HG03103 (cell line): ENCODE measurements around the gene PIK3C3.

Source experiments
- ATAC-seq: cut with Tn5 transposase; IDR thresholded peaks from one replicate; pipeline ENCODE4 v1.9.1; 2021; ENCODE audit warnings: low read depth; ENCODE audit not compliant: unreplicated experiment

The PIK3C3 gene

GRCh38 chr18:42064109-42064508 is 109.1 kb downstream of the PIK3C3 start:
- no peak for ATAC-seq

- no peak for ATAC-seq
These were observed 112.5 kb downstream of the PIK3C3 start for GRCh38 chr18:42067518-42067917.

- no peak for ATAC-seq
These were observed 113.0 kb downstream of the PIK3C3 start for GRCh38 chr18:42068030-42068429.

GRCh38 chr18:42069036-42069435 is 114.0 kb downstream of the PIK3C3 start:
- ATAC-seq = no peak

- ATAC-seq = no peak
These were observed 117.4 kb downstream of the PIK3C3 start for GRCh38 chr18:42072407-42072806.

GRCh38 chr18:42074704-42075103 is 119.7 kb downstream of the PIK3C3 start:
- no peak for ATAC-seq

- no peak for ATAC-seq
These were observed 123.7 kb downstream of the PIK3C3 start for GRCh38 chr18:42078711-42079110.

DNA sequence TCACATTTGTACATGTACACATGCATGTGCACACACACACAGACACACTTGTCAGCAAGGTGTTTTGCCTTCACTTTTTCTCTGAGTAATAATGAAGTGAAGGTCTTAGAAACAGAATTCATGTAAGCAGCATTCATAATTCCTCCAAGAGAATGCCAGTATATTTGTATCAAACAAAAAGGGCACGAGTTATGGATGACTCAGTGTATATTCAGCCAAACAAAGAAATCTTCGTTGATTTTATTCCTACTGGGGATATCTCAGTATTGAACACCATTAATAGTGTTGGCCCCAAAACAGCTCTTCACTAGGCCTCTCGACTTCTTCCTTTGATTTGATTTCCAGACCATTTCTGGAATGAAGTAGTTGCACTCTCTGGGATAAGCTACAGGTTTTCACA is 125.3 kb downstream of the PIK3C3 start:
- ATAC-seq = no peak

DNA sequence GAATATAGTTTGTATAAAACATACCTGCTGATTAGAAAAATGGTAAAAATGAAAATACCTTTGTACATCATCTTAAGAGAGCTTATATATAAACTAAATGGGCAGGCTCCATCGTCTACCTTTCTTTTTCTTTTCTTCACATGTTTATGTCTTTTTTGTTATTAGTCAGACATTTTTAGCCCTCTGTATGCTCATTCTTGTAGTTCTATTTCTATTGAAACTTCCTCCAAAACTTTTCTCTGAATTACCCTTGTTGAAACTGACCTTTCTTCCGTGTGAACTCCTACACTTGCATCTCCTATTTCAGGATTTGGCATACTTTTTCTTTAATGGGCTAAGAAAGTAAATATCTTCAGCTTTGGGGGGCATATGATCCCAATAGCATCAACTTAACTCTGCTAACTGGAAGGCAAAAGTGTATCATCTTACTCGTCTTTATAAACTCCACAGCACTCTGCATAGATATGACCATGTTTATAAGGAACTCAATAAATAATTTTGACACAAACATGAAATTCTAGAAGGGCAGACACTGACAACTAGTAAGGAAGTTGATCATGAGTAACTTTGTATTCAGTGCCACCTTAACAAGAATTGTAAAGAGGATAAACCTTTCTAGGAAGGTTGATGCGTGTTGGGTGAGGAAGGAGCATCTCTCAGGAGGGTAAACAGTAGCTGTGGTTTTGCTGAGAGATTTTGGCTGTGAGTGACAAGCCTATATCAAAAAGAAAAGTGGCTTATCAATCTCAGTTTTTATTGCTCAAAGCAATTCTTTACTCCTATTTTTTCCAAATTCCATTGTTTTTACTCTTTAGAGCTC is 127.6 kb downstream of the PIK3C3 start:
- no peak for ATAC-seq

GRCh38 chr18:42086288-42086687 is 131.3 kb downstream of the PIK3C3 start:
- ATAC-seq = no peak

DNA sequence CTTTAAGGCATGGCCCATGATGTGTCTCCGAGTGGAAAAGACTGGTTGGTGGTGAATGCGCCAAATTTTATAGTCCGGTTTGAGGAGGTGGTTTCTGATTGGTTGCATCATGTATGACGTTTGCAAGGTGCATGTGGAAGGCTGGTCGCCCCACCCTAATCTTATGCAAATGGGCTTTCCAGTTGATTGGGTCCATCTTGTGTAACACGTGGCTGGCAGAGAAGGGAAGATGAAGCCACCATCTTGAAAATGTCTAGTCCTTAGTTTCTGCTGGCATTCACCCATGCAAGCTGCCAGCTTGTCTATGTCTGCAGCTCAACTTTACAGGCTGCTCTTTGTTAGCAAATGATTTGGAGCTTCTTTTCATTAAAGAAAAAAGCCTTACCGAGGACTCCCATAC is 132.2 kb downstream of the PIK3C3 start:
- ATAC-seq = no peak

GRCh38 chr18:42087876-42088275 is 132.8 kb downstream of the PIK3C3 start:
- ATAC-seq = no peak

DNA sequence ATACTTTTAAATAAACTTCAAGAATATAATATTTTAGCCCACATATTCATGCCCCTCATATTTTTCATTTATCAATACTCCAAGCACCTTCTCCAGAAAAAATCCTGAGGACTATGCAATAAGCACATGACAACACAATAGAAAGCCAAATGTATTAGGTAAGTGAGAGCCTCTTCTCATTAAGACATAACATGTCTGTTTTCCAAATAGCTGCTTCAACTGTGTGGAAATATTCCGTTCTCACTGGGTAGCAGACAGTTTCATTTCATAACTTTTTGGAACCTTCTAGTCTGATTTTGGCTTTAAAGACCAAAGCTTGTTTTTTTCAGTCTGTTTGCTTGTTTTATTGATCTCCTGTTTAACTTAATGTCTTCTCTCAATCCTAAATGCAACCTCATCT is 137.8 kb downstream of the PIK3C3 start:
- ATAC-seq = no peak

GRCh38 chr18:42094875-42095274 is 139.8 kb downstream of the PIK3C3 start:
- no peak for ATAC-seq

DNA sequence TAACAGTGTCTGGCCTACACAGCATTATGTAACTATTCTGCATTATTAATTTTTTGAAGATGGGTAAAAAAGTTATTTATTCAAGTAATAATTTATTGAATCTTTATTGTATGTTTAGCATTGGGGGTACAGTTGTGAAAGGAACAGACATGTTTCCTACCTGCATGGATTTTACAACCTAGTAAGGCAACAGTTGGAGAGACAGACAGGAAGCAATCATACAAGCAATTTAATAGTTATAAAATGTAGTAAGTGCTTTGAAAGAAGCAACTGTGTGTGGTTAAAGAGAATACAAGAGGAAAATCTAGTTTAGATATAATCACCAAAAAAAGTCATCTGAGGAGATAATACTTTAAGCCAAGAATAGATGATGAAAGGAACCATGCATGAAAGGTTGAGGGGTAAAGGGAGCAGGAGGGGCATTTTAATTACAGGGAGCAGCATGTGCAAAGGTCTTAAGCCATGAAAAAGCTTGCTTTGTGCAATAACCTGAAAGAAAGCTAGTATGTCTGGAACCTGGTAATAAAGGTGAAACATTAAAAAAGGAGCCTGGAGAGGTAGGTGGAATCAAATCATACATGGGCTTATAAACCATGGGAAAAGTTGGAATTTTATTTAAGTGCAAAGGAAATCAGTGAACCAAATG is 140.8 kb downstream of the PIK3C3 start:
- ATAC-seq = no peak

GRCh38 chr18:42100248-42100647 is 145.2 kb downstream of the PIK3C3 start:
- no peak for ATAC-seq

DNA sequence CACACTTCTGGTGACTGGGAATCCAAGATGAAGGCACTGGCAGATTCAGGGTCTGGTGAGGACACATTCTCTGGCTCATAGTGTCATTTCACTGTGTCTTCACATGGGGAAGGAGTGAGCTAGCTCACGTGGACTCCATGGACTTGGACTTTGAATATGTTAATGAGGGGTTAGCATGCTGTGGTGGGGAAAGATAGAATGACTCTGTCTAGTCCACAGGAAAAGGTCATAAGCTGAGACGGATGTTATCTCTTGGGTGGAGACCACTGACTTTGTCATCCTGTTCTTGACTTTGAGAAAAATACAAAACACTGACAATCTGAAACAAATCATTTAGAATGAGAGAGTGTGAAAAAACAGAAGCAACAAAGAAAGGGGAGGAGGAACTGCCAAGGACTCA is 145.9 kb downstream of the PIK3C3 start:
- no peak for ATAC-seq

DNA sequence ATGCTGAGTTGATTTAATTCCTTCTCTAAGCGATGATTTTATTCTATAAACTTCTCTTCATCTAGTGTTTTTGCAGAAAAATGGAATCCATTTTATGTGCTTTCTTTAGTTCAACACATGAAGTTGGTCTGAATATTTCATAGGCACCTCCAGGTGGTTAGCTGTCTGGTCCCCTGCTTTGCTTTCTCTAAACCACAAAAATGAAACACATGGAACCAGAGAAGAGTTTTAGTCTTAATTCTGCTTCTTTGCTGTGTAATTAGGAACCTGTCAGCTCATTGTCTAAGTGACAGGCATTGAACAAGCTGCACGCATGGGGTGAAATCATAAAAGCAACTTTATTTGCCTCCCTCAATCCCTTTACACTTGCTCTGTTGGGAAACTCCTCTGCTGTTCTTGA is 150.4 kb downstream of the PIK3C3 start:
- no peak for ATAC-seq

DNA sequence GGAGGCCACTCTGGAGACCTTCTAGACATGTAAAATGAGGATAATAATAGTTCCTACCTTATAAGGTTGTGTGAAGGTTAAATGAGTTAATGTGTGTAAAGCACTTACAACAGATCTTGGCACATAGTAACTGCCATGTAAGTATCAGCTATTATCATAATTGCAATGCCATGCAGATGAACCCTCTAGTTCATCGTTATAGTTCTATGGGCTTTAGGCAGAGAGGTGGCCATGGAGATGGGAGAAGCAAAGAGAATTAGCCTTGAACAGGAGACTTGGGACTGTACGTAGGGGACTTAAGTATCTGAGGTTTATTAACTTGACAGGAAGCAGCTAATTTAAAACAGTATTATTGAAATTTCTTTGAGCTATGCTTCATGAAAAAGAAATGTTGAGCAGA is 151.8 kb downstream of the PIK3C3 start:
- no peak for ATAC-seq

DNA sequence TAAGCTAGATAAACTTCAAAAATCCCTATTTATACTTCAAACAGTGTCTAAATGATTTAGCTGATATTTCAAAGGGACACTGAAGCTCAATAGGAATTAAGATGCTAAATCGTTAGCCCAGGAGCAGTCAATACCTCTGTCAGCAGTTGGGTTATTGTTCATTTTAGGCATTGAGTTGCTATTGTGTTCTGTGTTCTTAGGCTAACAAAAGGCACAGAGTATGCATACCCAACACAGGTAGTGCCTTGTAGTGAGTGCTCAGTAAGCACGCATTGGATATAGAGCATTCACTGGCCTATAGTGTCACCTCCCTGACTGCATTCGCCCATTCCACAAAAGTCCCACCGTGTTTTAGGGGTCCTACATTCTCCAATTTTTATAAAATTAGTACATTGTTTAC is 152.3 kb downstream of the PIK3C3 start:
- ATAC-seq = no peak

DNA sequence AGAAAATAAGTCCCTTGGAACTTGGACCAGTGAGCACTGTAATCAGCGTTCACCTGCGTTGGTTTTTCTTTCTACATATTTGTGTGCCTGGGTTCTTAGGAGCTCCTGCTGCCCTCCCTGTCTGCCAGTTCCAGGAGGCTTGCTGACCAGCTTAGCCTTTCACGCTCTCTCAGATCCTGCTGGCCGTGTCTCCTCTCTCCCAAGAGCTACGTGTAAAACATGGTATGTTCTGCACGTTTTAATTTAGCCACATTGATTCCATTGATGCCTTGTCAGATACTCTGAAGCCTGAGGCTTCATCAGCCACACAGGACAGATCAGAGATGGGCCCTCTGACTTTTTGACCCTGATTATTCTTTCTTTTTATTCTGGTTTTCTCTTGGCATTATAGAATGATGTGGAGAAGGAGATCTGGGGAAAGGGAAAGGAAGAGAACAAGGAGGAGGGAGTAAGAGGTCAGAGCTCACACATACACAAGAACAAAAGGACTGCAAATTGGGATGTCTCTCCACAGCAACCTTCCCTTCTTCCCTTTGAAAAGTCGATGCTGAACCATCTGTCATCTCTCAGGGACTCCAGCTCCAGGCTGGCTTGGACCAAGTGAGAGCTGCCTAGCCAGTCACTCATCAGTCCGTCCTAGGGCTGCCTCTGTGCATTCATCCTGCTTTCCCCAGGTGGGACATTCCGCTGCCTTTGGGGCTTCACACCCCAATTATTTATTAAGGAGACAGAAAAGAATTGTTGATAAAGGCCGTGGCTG is 152.8 kb downstream of the PIK3C3 start:
- no peak for ATAC-seq
